ENCODE results near the gene SUPT6H. TPM values are rescaled to one million over a fixed set of nuclear protein-coding genes. Genes with fewer than 3 reads are reported as not detected.
"Not testable (repeated sequence)": the region's sequence is repeated elsewhere in the genome, so short reads cannot be mapped to it uniquely, and the experiment has no call there.

Gene SUPT6H
- total and polyA plus RNA-seq, 2 of the 4 experiments (the other 2 are of a cell fraction): 41.4 to 44.8 TPM

DNA sequence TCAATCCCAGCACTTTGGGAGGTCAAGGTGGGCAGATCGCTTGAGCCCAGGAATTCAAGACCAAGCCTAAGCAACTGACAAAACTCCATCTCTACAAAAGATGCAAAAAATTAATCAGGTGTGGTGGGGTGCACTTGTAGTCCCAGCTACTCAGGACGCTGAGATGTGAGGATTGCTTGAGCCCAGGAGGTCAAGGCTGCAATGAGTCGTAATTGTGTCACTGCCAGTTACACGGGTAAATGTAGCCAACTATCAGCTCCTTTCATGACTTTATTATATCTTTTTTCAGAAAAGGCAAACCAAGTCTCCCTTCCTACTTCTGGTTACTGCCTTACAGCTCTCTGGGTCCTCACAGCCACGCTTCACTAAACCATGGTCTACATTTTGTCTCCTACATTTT, 4.2 kb upstream of the SUPT6H start:
- H3K4me2 ChIP-seq (ENCODE audit: low read depth, low read length): no peak overlapping the region
- POLR2A ChIA-PET (ENCODE audit: unreplicated experiment): no interaction called here
- H3K18ac ChIP-seq (ENCODE audit: low read depth, low read length): no peak overlapping the region
- H2BK120ac ChIP-seq (ENCODE audit: low read depth, low read length): no peak overlapping the region
- ATAC-seq (ENCODE audit: low read depth) (no peak), DNase-seq (peak; percentile 69)
- H3K9me1 ChIP-seq (ENCODE audit: insufficient read depth, low read length): 0 out of 2 replicates have a peak, but pooled peaks cover 8% of the 10 kb centered on the region
- H3K23ac ChIP-seq (ENCODE audit: low read depth, low read length): no peak overlapping the region
- no peak overlapping the region for H3K14ac ChIP-seq (replicated peaks; ENCODE audit: low read depth, low read length)
- CTCF ChIA-PET: interaction anchor here (0.8 to 0.9 kb wide), 2 partner anchors 11 to 12 kb away, joined by 3 to 5 read pairs; partner anchors contain the start of gene BLTP2
- in situ Hi-C loops (cut with MboI; ENCODE audit: low sequenced_read_pairs): no loop called here
- H4K5ac ChIP-seq (ENCODE audit: low read depth, low read length): no peak overlapping the region
- no peak overlapping the region for H3K56ac ChIP-seq (ENCODE audit: extremely low read depth, insufficient read depth, low read length)
- H2BK15ac ChIP-seq (ENCODE audit: low read depth, low read length): no peak overlapping the region
- no peak overlapping the region for H3K9ac ChIP-seq (ENCODE audit: low read depth, low read length)
- no peak overlapping the region for H4K91ac ChIP-seq (ENCODE audit: insufficient read depth, low read depth, low read length)
- H2AFZ ChIP-seq (replicated peaks; ENCODE audit: low read length, poor library complexity): no peak overlapping the region
- no peak overlapping the region for H3K4me3 ChIP-seq (ENCODE audit: insufficient read depth, low read depth, low read length)
- H3K9me3 ChIP-seq (ENCODE audit: control insufficient read depth, insufficient read depth, low read length): no peaks in the 10 kb centered on the region
- no peak overlapping the region for H2BK20ac ChIP-seq (ENCODE audit: low read depth, low read length)
- H3K36me3 ChIP-seq (ENCODE audit: control insufficient read depth, insufficient read depth, low read length): peaks cover 24% of the 10 kb centered on the region
- peaks cover 33% of the 10 kb centered on the region for H4K20me1 ChIP-seq (ENCODE audit: insufficient read depth, low read length)
- intact Hi-C loops (cut with micrococcal nuclease): no loop called here
- H4K8ac ChIP-seq (ENCODE audit: low read depth in 2 of 2, low read length in 2 of 2): no peak overlapping the region
- dilution Hi-C loops (cut with HindIII; ENCODE audit: low sequenced_read_pairs, unreplicated experiment): no loop called here
- no peak overlapping the region for H2AK9ac ChIP-seq (replicated peaks; ENCODE audit: low read depth, low read length, poor library complexity)
- no peak overlapping the region for H3K27ac ChIP-seq (ENCODE audit: insufficient read depth, low read length)
- WGBS, 2 experiments (ENCODE audit: extremely low coverage in 2 of 2, insufficient read length in 1 of 2): no CpG with 5 or more reads among the region's 5 CpGs
- H3K4me1 ChIP-seq (ENCODE audit: control insufficient read depth, insufficient read depth, low read length): peaks cover 2% of the 10 kb centered on the region; the same call in 1 of the 2 replicates
- no TSS peak for BruUV-seq (replicated peaks)
- no peak overlapping the region for H2AK5ac ChIP-seq (ENCODE audit: low read depth, low read length)
- no peak overlapping the region for H2BK5ac ChIP-seq (ENCODE audit: low read depth, low read length, poor library complexity, severe bottlenecking)
- TF ChIP-seq, protein P1, sequence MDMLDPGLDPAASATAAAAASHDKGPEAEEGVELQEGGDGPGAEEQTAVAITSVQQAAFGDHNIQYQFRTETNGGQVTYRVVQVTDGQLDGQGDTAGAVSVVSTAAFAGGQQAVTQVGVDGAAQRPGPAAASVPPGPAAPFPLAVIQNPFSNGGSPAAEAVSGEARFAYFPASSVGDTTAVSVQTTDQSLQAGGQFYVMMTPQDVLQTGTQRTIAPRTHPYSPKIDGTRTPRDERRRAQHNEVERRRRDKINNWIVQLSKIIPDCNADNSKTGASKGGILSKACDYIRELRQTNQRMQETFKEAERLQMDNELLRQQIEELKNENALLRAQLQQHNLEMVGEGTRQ (IDR thresholded peaks at IDR 0.05; ENCODE audit: low read depth, low read length): no peak
- no peak for TF ChIP-seq FOS (IDR thresholded peaks at IDR 0.05; ENCODE audit: low read depth, low read length)
- TF ChIP-seq CEBPB (IDR thresholded peaks at IDR 0.05; ENCODE audit: low read depth, low read length): peak; percentile 34; the same call in 1 of the 2 replicates
- TF ChIP-seq POLR2A (IDR thresholded peaks at IDR 0.05; ENCODE audit: low read depth, low read length): no peak
- no peak for TF ChIP-seq RFX5 (IDR thresholded peaks at IDR 0.05; ENCODE audit: low read depth, low read length)
- TF ChIP-seq MAFK (IDR thresholded peaks at IDR 0.05; ENCODE audit: low read depth, low read length): no peak
- TF ChIP-seq MAZ (IDR thresholded peaks at IDR 0.05; ENCODE audit: borderline replicate concordance, low read depth, low read length): no peak
- peaks cover 14 to 54% of the 10 kb centered on the region in 2 experiments for H3K79me1 ChIP-seq (ENCODE audit: low read depth in 1 of 2, low read length in 2 of 2)
- no peaks in the 10 kb centered on the region for H3K27me3 ChIP-seq (ENCODE audit: control insufficient read depth, insufficient read depth, low read length)
- H3K4ac ChIP-seq (ENCODE audit: low read depth, low read length): no peak overlapping the region

DNA sequence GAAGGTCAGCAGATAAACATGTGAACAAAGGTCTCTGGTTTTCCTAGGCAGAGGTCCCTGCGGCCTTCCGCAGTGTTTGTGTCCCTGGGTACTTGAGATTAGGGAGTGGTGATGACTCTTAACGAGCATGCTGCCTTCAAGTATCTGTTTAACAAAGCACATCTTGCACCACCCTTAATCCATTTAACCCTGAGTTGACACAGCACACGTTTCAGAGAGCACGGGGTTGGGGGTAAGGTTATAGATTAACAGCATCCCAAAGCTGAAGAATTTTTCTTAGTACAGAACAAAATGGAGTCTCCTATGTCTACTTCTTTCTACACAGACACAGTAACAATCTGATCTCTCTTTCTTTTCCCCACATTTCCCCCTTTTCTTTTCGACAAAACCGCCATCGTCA, 3.7 kb upstream of the SUPT6H start:
- H3K23ac ChIP-seq (ENCODE audit: low read depth, low read length); H3K56ac ChIP-seq (ENCODE audit: extremely low read depth, insufficient read depth, low read length); H3K9ac ChIP-seq (ENCODE audit: low read depth, low read length); intact Hi-C loops (cut with micrococcal nuclease); H2BK5ac ChIP-seq (ENCODE audit: low read depth, low read length, poor library complexity, severe bottlenecking); in situ Hi-C loops (cut with MboI; ENCODE audit: low sequenced_read_pairs); ATAC-seq (ENCODE audit: low read depth); H3K14ac ChIP-seq (replicated peaks; ENCODE audit: low read depth, low read length); H3K4me3 ChIP-seq (ENCODE audit: insufficient read depth, low read depth, low read length); H3K27me3 ChIP-seq (ENCODE audit: control insufficient read depth, insufficient read depth, low read length); dilution Hi-C loops (cut with HindIII; ENCODE audit: low sequenced_read_pairs, unreplicated experiment); H3K4ac ChIP-seq (ENCODE audit: low read depth, low read length); DNase-seq; POLR2A ChIA-PET (ENCODE audit: unreplicated experiment); H4K91ac ChIP-seq (ENCODE audit: insufficient read depth, low read depth, low read length); H4K8ac ChIP-seq (ENCODE audit: low read depth in 2 of 2, low read length in 2 of 2); H3K9me3 ChIP-seq (ENCODE audit: control insufficient read depth, insufficient read depth, low read length); H4K5ac ChIP-seq (ENCODE audit: low read depth, low read length); H2BK15ac ChIP-seq (ENCODE audit: low read depth, low read length); H2AK5ac ChIP-seq (ENCODE audit: low read depth, low read length); H3K27ac ChIP-seq (ENCODE audit: insufficient read depth, low read length); H3K18ac ChIP-seq (ENCODE audit: low read depth, low read length); H2BK120ac ChIP-seq (ENCODE audit: low read depth, low read length); H3K4me1 ChIP-seq (ENCODE audit: control insufficient read depth, insufficient read depth, low read length); H3K9me1 ChIP-seq (ENCODE audit: insufficient read depth, low read length); BruUV-seq (replicated peaks); H2AK9ac ChIP-seq (replicated peaks; ENCODE audit: low read depth, low read length, poor library complexity); H2AFZ ChIP-seq (replicated peaks; ENCODE audit: low read length, poor library complexity); H3K4me2 ChIP-seq (ENCODE audit: low read depth, low read length); H2BK20ac ChIP-seq (ENCODE audit: low read depth, low read length): not testable (repeated sequence)
- peaks cover 14 to 57% of the 10 kb centered on the region in 2 experiments for H3K79me1 ChIP-seq (ENCODE audit: low read depth in 1 of 2, low read length in 2 of 2)
- CTCF ChIA-PET: interaction anchor here (0.8 kb wide), 1 partner anchor 11 kb away, joined by 3 read pairs; no protein-coding TSS in a partner anchor
- WGBS, 2 experiments (ENCODE audit: extremely low coverage in 2 of 2, insufficient read length in 1 of 2): 100% methylated on average over 3 of the region's 8 CpGs; no CpG with 5 or more reads in 1 of the 2 experiments
- peaks cover 22% of the 10 kb centered on the region for H3K36me3 ChIP-seq (ENCODE audit: control insufficient read depth, insufficient read depth, low read length)
- H4K20me1 ChIP-seq (ENCODE audit: insufficient read depth, low read length): peaks cover 36% of the 10 kb centered on the region

All from IMR-90 (cell line).